HEK293 (cell line): ENCODE results near the gene HLA-DMA.

Experiments used
- BCL11A ChIP-seq: fragments of 450-650 bp; formaldehyde crosslinking; IDR thresholded peaks from 2 replicates; pipeline ENCODE4 v1.5.1; 2016; ENCODE audit warnings: low read depth, missing biosample characterization, missing genetic modification characterization
- HOXC10 ChIP-seq: sonication (generic); formaldehyde crosslinking; IDR thresholded peaks from 2 replicates; pipeline ENCODE4 v1.8.1; 2023; ENCODE audit warnings: mild to moderate bottlenecking, missing genetic modification reagents
- ZBTB20 ChIP-seq: fragments of 450-650 bp; formaldehyde crosslinking; IDR thresholded peaks from 2 replicates; pipeline ENCODE4 v1.5.1; 2016; ENCODE audit warnings: missing biosample characterization, missing genetic modification characterization
- ZNF76 ChIP-seq: fragments of 450-650 bp; formaldehyde crosslinking; IDR thresholded peaks from 2 replicates; pipeline ENCODE4; 2016; ENCODE audit warnings: low read depth, missing biosample characterization, missing genetic modification characterization, borderline replicate concordance
- TF ChIP-seq, protein P1 (sequence below): fragments of 450-650 bp; formaldehyde crosslinking; IDR thresholded peaks from 2 replicates; pipeline ENCODE4 v1.5.1; 2016; ENCODE audit warnings: missing biosample characterization, missing genetic modification characterization
- TF ChIP-seq, protein P2 (sequence below): fragments of 450-650 bp; formaldehyde crosslinking; IDR thresholded peaks from 2 replicates; pipeline ENCODE4 v1.5.1; 2016; ENCODE audit warnings: missing biosample characterization, missing genetic modification characterization
- TF ChIP-seq, protein P3 (sequence below): fragments of 450-650 bp; formaldehyde crosslinking; IDR thresholded peaks from 2 replicates; pipeline ENCODE4 v1.5.1; 2016; ENCODE audit warnings: missing biosample characterization, missing genetic modification characterization
- TF ChIP-seq, protein P4 (sequence below): fragments of 450-650 bp; formaldehyde crosslinking; IDR thresholded peaks from 2 replicates; pipeline ENCODE4 v1.5.1; 2016; ENCODE audit warnings: missing biosample characterization, missing genetic modification characterization

DNA sequence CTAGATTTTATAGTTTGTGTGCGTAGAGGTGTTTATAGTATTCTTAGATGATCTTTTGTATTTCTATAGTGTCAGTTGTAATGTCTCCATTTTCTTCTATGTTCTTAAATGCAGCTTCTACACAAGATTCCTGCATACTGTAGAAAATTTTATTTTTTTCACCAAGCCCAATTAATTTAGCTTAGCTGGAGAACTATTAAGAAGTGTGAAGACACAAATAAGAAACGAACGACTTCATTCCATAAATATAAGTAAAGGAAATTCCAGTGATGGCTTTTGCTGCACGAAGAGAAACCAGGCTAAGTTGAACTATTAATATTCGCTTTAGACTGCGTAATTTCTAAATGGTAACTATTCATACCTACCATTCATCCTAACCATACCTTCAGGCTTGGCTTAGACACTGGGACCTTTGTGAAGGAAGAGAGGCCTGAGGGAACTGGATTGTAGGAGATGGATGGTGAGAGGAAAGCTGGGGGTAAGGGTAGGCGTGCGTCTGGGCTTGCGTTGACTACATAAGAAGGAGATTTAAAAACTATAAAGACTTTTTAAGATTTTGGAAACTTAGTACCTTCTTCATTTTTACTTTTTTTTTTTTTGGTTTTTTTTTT, 40.6 kb upstream of the HLA-DMA start:
- TF ChIP-seq, protein P1, sequence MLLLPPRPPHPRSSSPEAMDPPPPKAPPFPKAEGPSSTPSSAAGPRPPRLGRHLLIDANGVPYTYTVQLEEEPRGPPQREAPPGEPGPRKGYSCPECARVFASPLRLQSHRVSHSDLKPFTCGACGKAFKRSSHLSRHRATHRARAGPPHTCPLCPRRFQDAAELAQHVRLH (tag by site-specific recombination): no peak
- TF ChIP-seq, protein P2, sequence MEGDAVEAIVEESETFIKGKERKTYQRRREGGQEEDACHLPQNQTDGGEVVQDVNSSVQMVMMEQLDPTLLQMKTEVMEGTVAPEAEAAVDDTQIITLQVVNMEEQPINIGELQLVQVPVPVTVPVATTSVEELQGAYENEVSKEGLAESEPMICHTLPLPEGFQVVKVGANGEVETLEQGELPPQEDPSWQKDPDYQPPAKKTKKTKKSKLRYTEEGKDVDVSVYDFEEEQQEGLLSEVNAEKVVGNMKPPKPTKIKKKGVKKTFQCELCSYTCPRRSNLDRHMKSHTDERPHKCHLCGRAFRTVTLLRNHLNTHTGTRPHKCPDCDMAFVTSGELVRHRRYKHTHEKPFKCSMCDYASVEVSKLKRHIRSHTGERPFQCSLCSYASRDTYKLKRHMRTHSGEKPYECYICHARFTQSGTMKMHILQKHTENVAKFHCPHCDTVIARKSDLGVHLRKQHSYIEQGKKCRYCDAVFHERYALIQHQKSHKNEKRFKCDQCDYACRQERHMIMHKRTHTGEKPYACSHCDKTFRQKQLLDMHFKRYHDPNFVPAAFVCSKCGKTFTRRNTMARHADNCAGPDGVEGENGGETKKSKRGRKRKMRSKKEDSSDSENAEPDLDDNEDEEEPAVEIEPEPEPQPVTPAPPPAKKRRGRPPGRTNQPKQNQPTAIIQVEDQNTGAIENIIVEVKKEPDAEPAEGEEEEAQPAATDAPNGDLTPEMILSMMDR (tag by site-specific recombination): no peak
- TF ChIP-seq, protein P3, sequence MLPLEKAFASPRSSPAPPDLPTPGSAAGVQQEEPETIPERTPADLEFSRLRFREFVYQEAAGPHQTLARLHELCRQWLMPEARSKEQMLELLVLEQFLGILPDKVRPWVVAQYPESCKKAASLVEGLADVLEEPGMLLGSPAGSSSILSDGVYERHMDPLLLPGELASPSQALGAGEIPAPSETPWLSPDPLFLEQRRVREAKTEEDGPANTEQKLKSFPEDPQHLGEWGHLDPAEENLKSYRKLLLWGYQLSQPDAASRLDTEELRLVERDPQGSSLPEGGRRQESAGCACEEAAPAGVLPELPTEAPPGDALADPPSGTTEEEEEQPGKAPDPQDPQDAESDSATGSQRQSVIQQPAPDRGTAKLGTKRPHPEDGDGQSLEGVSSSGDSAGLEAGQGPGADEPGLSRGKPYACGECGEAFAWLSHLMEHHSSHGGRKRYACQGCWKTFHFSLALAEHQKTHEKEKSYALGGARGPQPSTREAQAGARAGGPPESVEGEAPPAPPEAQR (tag by site-specific recombination): no peak
- TF ChIP-seq HOXC10 (no peak), ZNF76 (tag by site-specific recombination) (no peak), BCL11A (tag by site-specific recombination) (no peak), ZBTB20 (no peak)
- TF ChIP-seq, protein P4, sequence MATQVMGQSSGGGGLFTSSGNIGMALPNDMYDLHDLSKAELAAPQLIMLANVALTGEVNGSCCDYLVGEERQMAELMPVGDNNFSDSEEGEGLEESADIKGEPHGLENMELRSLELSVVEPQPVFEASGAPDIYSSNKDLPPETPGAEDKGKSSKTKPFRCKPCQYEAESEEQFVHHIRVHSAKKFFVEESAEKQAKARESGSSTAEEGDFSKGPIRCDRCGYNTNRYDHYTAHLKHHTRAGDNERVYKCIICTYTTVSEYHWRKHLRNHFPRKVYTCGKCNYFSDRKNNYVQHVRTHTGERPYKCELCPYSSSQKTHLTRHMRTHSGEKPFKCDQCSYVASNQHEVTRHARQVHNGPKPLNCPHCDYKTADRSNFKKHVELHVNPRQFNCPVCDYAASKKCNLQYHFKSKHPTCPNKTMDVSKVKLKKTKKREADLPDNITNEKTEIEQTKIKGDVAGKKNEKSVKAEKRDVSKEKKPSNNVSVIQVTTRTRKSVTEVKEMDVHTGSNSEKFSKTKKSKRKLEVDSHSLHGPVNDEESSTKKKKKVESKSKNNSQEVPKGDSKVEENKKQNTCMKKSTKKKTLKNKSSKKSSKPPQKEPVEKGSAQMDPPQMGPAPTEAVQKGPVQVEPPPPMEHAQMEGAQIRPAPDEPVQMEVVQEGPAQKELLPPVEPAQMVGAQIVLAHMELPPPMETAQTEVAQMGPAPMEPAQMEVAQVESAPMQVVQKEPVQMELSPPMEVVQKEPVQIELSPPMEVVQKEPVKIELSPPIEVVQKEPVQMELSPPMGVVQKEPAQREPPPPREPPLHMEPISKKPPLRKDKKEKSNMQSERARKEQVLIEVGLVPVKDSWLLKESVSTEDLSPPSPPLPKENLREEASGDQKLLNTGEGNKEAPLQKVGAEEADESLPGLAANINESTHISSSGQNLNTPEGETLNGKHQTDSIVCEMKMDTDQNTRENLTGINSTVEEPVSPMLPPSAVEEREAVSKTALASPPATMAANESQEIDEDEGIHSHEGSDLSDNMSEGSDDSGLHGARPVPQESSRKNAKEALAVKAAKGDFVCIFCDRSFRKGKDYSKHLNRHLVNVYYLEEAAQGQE (tag by site-specific recombination): no peak
